Sigmoid colon (tissue), 4 donors: ENCODE measurements around the gene SCG2.

Source experiments
- CTCF ChIP-seq, 4 experiments: fragments of 450-650 bp in 3 of 4; fragments of 200-600 bp in 1 of 4; IDR thresholded peaks; one replicate each; pipeline ENCODE4 v1.5.1; 2016 to 2019; ENCODE audit warnings: antibody characterized with exemption in 4 of 4, mild to moderate bottlenecking in 3 of 4, moderate library complexity in 2 of 4
- EP300 ChIP-seq, 4 donors: sonication (generic); formaldehyde crosslinking; IDR thresholded peaks; one replicate each; pipeline ENCODE4 v1.6.1; 2017; ENCODE audit warnings: antibody characterized with exemption in 4 of 4
- POLR2AphosphoS5 ChIP-seq, 4 donors: sonication (generic); formaldehyde crosslinking; IDR thresholded peaks; one replicate each; pipeline ENCODE4 v1.6.1; 2017; ENCODE audit warnings: antibody characterized with exemption in 4 of 4

DNA sequence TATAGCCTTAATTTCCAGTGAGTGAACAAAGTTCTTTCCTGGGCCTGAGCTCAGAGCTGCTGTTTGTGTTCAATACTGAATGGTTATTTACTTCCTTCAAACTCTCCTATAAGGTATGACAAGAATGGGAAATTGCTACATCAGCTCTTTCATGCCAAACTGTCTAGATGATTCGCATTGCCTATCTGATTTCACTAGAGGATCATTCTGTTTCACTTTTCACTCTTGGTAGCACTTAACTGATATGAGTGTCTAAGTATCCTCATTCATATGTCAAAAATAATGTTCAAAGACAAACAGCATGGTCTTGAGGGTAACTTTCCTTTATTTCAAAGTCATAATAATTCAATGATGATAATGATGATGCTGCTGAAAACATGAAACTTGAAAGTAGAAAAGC, 32.9 kb upstream of the SCG2 start:
- TF ChIP-seq CTCF (IDR thresholded peaks at IDR 0.05) (no peak), EP300 (IDR thresholded peaks at IDR 0.05) (no peak), POLR2AphosphoS5 (IDR thresholded peaks at IDR 0.05) (no peak)
